HCT116 (cell line): ENCODE data around the gene KIF13A.

Source experiments
- CTCF ChIP-seq, 3 experiments: fragments of 200-600 bp in 1 of 3; sonication (generic) in 1 of 3; IDR thresholded peaks in 2 of 3; conservative IDR thresholded peaks in 1 of 3; 2 replicates each; pipeline ENCODE4 v1.5.1; 2012 to 2017; ENCODE audit warnings: low read depth in 2 of 3, low read length in 2 of 3, antibody characterized with exemption in 1 of 3, borderline replicate concordance in 1 of 3, control low read depth in 1 of 3, mild to moderate bottlenecking in 1 of 3, mixed read lengths in 1 of 3, mixed run types in 1 of 3, moderate library complexity in 1 of 3; ENCODE audit not compliant: insufficient read depth in 1 of 3
- EGR1 ChIP-seq: IDR thresholded peaks from 2 replicates; pipeline ENCODE4 v1.6.1; 2012; ENCODE audit warnings: low read depth
- ELF1 ChIP-seq: IDR thresholded peaks from 2 replicates; pipeline ENCODE4 v1.6.1; 2012; ENCODE audit warnings: low read depth, borderline replicate concordance
- EZH2phosphoT487 ChIP-seq: fragments of 200-600 bp; IDR thresholded peaks from 2 replicates; pipeline ENCODE4 v1.6.1; 2018; ENCODE audit warnings: antibody characterized with exemption, borderline replicate concordance
- MAX ChIP-seq: IDR thresholded peaks from 2 replicates; pipeline ENCODE4 v1.6.1; 2012
- POLR2A ChIP-seq: IDR thresholded peaks from 2 replicates; pipeline ENCODE4 v1.7.0; 2011; ENCODE audit warnings: borderline replicate concordance; ENCODE audit not compliant: insufficient read depth, insufficient read length; ENCODE audit errors: extremely low read depth
- ZFX ChIP-seq: fragments of 450-650 bp; IDR thresholded peaks from 2 replicates; pipeline ENCODE4 v1.6.1; 2017

- TF ChIP-seq ZFX = no peak
- TF ChIP-seq CTCF (IDR thresholded peaks at IDR 0.05 in 2 of 3, conservative IDR thresholded peaks at IDR 0.05 in 1 of 3; ENCODE audit: borderline replicate concordance in 1 of 3, insufficient read depth in 1 of 3, low read depth in 2 of 3, low read length in 2 of 3) = no peak
- TF ChIP-seq POLR2A = no peak
- no peak for TF ChIP-seq EZH2phosphoT487
- no peak for TF ChIP-seq MAX
- no peak for TF ChIP-seq EGR1
- TF ChIP-seq ELF1 = no peak
These were observed 67.9 kb downstream of the KIF13A start for GRCh38 chr6:17919496-17919895.
